IgD-negative memory B cell (primary cell): ENCODE measurements around the gene KCNN1. TPM values are rescaled to one million over a fixed set of nuclear protein-coding genes. Genes with fewer than 3 reads are reported as not detected.
"Not testable (repeated sequence)": the region's sequence is repeated elsewhere in the genome, so short reads cannot be mapped to it uniquely, and the experiment has no call there.

Source experiments
- H3K27ac Mint-ChIP-seq, 3 donors: one replicate each; pipeline ENCODE4 v1.8.0; 2020 to 2022; ENCODE audit warnings: mild to moderate bottlenecking in 3 of 3, mixed read lengths in 3 of 3, moderate library complexity in 1 of 3
- H3K27me3 Mint-ChIP-seq: one replicate; pipeline ENCODE4 v1.8.0; 2021; ENCODE audit warnings: mixed read lengths
- H3K36me3 Mint-ChIP-seq: one replicate; pipeline ENCODE4 v1.8.0; 2020; ENCODE audit warnings: mild to moderate bottlenecking, mixed read lengths
- H3K4me1 Mint-ChIP-seq, 3 donors: one replicate each; pipeline ENCODE4 v1.8.0; 2020 to 2022; ENCODE audit warnings: mixed read lengths in 3 of 3, mild to moderate bottlenecking in 1 of 3
- H3K4me3 Mint-ChIP-seq, 4 donors: one replicate each; pipeline ENCODE4 v1.8.0; 2020 to 2022; ENCODE audit warnings: mild to moderate bottlenecking in 4 of 4, mixed read lengths in 4 of 4, moderate library complexity in 3 of 4
- H3K9me3 Mint-ChIP-seq, 3 donors: one replicate each; pipeline ENCODE4 v1.8.0; 2020 to 2021; ENCODE audit warnings: mixed read lengths in 3 of 3, mild to moderate bottlenecking in 1 of 3
- polyA plus RNA-seq: library from polyadenylated mRNA; unstranded; fragments of 300-500 nt; fragmentation: Illumina TruSeq; gene quantifications from one replicate; pipeline ENCODE4 v1.2.3, GENCODE V29; 2021

The KCNN1 gene
- polyA plus RNA-seq, 1 donor from 2014 or later, result not detected

GRCh38 chr19:18010149-18010548, 43.2 kb downstream of the KCNN1 start:
- Mint-ChIP-seq H3K27me3 (no peaks in the 10 kb centered on the region), H3K9me3 (no peaks in the 10 kb centered on the region), H3K36me3 (peaks cover 12% of the 10 kb centered on the region), H3K4me3 (peak overlapping the region in 2 of 4 donors; percentile 23 to 63), H3K27ac (peak overlapping the region in 2 of 3 donors; percentile 75 to 78), H3K4me1 (peaks cover 9 to 14% (median 13%) of the 10 kb centered on the region in 3 donors)

GRCh38 chr19:18013210-18014111, 46.6 kb downstream of the KCNN1 start:
- Mint-ChIP-seq H3K4me3 (peak overlapping the region in 2 of 4 donors; percentile 30 to 81), H3K36me3 (peaks cover 15% of the 10 kb centered on the region), H3K4me1 (peaks cover 10 to 18% (median 11%) of the 10 kb centered on the region in 3 donors), H3K27me3 (no peaks in the 10 kb centered on the region), H3K9me3 (no peaks in the 10 kb centered on the region), H3K27ac (peak overlapping the region; percentile 86 to 94 (median 90))

- Mint-ChIP-seq H3K4me1 (peaks cover 10 to 20% (median 14%) of the 10 kb centered on the region in 3 donors), H3K36me3 (peaks cover 18% of the 10 kb centered on the region), H3K4me3 (peak overlapping the region in 2 of 4 donors; percentile 30 to 43), H3K27ac (peak overlapping the region; percentile 86 to 94 (median 90)), H3K9me3 (no peaks in the 10 kb centered on the region), H3K27me3 (no peaks in the 10 kb centered on the region)
These were observed 47.3 kb downstream of the KCNN1 start for GRCh38 chr19:18014197-18014596.

- Mint-ChIP-seq H3K27ac (peak overlapping the region; percentile 60 to 95 (median 88)), H3K4me1 (peaks cover 16 to 31% (median 22%) of the 10 kb centered on the region in 3 donors), H3K4me3 (peak overlapping the region in 2 of 4 donors; percentile 45 to 52), H3K36me3 (peaks cover 17% of the 10 kb centered on the region), H3K9me3 (no peaks in the 10 kb centered on the region), H3K27me3 (no peaks in the 10 kb centered on the region)
These were observed 49.5 kb downstream of the KCNN1 start for GRCh38 chr19:18016209-18016910.

- Mint-ChIP-seq H3K4me3 (peak overlapping the region in 1 of 4 donors; percentile 45), H3K27me3 (no peaks in the 10 kb centered on the region), H3K36me3 (peaks cover 17% of the 10 kb centered on the region), H3K4me1 (peaks cover 19 to 40% (median 31%) of the 10 kb centered on the region in 3 donors), H3K27ac (peak overlapping the region; percentile 14 to 95 (median 88)), H3K9me3 (peaks cover 0 to 3% (median 0%) of the 10 kb centered on the region in 3 donors)
These were observed 50.6 kb downstream of the KCNN1 start for GRCh38 chr19:18017275-18018083.

GRCh38 chr19:18020212-18021085, 53.5 kb downstream of the KCNN1 start:
- H3K27ac Mint-ChIP-seq, result peak overlapping the region; percentile 69 to 98 (median 94)
- H3K27me3 Mint-ChIP-seq, result no peaks in the 10 kb centered on the region
- H3K4me3 Mint-ChIP-seq, result peak overlapping the region in 2 of 4 donors; percentile 39 to 43
- peaks cover 0 to 3% (median 0%) of the 10 kb centered on the region in 3 donors for H3K9me3 Mint-ChIP-seq
- H3K4me1 Mint-ChIP-seq, result peaks cover 26 to 46% (median 35%) of the 10 kb centered on the region in 3 donors
- H3K36me3 Mint-ChIP-seq, result peaks cover 6% of the 10 kb centered on the region

GRCh38 chr19:18021121-18021755, 54.3 kb downstream of the KCNN1 start:
- H3K4me3 Mint-ChIP-seq, result peak overlapping the region; percentile 43 to 95 (median 74)
- H3K27ac Mint-ChIP-seq, result peak overlapping the region; percentile 94 to 98 (median 96)
- peaks cover 0 to 3% (median 0%) of the 10 kb centered on the region in 3 donors for H3K9me3 Mint-ChIP-seq
- H3K27me3 Mint-ChIP-seq, result no peaks in the 10 kb centered on the region
- peaks cover 26 to 45% (median 37%) of the 10 kb centered on the region in 3 donors for H3K4me1 Mint-ChIP-seq
- H3K36me3 Mint-ChIP-seq, result peaks cover 4% of the 10 kb centered on the region

- Mint-ChIP-seq H3K36me3 (peaks cover 5% of the 10 kb centered on the region), H3K4me3 (peak overlapping the region; percentile 69 to 95 (median 82)), H3K27ac (peak overlapping the region; percentile 94 to 98 (median 96)), H3K9me3 (peaks cover 0 to 3% (median 0%) of the 10 kb centered on the region in 3 donors), H3K4me1 (peaks cover 27 to 40% (median 35%) of the 10 kb centered on the region in 3 donors), H3K27me3 (no peaks in the 10 kb centered on the region)
These were observed 56.8 kb downstream of the KCNN1 start for GRCh38 chr19:18023622-18024251.

GRCh38 chr19:18027151-18027550, 60.2 kb downstream of the KCNN1 start:
- peak overlapping the region in 1 of 3 donors; percentile 25 for H3K27ac Mint-ChIP-seq
- H3K9me3 Mint-ChIP-seq, result peaks cover 0 to 2% (median 0%) of the 10 kb centered on the region in 3 donors
- peaks cover 1% of the 10 kb centered on the region for H3K36me3 Mint-ChIP-seq
- no peaks in the 10 kb centered on the region for H3K27me3 Mint-ChIP-seq
- H3K4me1 Mint-ChIP-seq, result peaks cover 21 to 30% (median 28%) of the 10 kb centered on the region in 3 donors
- no peak overlapping the region for H3K4me3 Mint-ChIP-seq

GRCh38 chr19:18029617-18030338, 62.9 kb downstream of the KCNN1 start:
- Mint-ChIP-seq H3K36me3 (peaks cover 1% of the 10 kb centered on the region), H3K27me3 (no peaks in the 10 kb centered on the region), H3K4me3 (no peak overlapping the region), H3K9me3 (no peaks in the 10 kb centered on the region), H3K27ac (peak overlapping the region in 1 of 3 donors; percentile 24), H3K4me1 (peaks cover 5 to 15% (median 13%) of the 10 kb centered on the region in 3 donors)

- peak overlapping the region in 2 of 3 donors; percentile 9 to 55 for H3K27ac Mint-ChIP-seq
- not testable (repeated sequence) for H3K36me3 Mint-ChIP-seq, H3K27me3 Mint-ChIP-seq, H3K9me3 Mint-ChIP-seq
- H3K4me3 Mint-ChIP-seq, result peak overlapping the region in 2 of 4 donors; percentile 1 to 19
- H3K4me1 Mint-ChIP-seq, result peaks cover 5 to 11% (median 8%) of the 10 kb centered on the region in 3 donors
These were observed 64.5 kb downstream of the KCNN1 start for GRCh38 chr19:18031401-18031800.

GRCh38 chr19:18032102-18032501, 65.2 kb downstream of the KCNN1 start:
- not testable (repeated sequence) for H3K36me3 Mint-ChIP-seq, H3K9me3 Mint-ChIP-seq, H3K27me3 Mint-ChIP-seq, H3K4me3 Mint-ChIP-seq
- Mint-ChIP-seq H3K27ac (peak overlapping the region in 1 of 3 donors; percentile 55), H3K4me1 (peaks cover 5 to 11% (median 8%) of the 10 kb centered on the region in 3 donors)
